Left forelimb (tissue), 1 donor: ENCODE measurements around the gene CCDC167.
"Not testable (repeated sequence)": the region's sequence is repeated elsewhere in the genome, so short reads cannot be mapped to it uniquely, and the experiment has no call there.

Experiments
- DNase-seq: peaks from one replicate; pipeline ENCODE4 v3.0.0-alpha.2; 2018; ENCODE audit warnings: low spot score

The CCDC167 gene

GRCh38 chr6:37473364-37474095 lies 26.2 kb downstream of the CCDC167 start:
- DNase-seq = peak; percentile 63

- DNase-seq = no peak
Observed at GRCh38 chr6:37467718-37468117, 32.0 kb downstream of the CCDC167 start.

GRCh38 chr6:37463110-37463509 lies 36.6 kb downstream of the CCDC167 start:
- no peak for DNase-seq

- DNase-seq = no peak
Observed at GRCh38 chr6:37460805-37461204, 38.9 kb downstream of the CCDC167 start.

GRCh38 chr6:37459981-37460800 lies 39.5 kb downstream of the CCDC167 start:
- no peak for DNase-seq

GRCh38 chr6:37456816-37457560 lies 42.7 kb downstream of the CCDC167 start:
- no peak for DNase-seq

- DNase-seq = no peak
Observed at GRCh38 chr6:37456126-37456525, 43.6 kb downstream of the CCDC167 start.

GRCh38 chr6:37454420-37455140 lies 45.1 kb downstream of the CCDC167 start:
- no peak for DNase-seq

GRCh38 chr6:37452522-37452921 lies 47.2 kb downstream of the CCDC167 start:
- DNase-seq = no peak

- no peak for DNase-seq
Observed at GRCh38 chr6:37451441-37452193, 48.1 kb downstream of the CCDC167 start.

- no peak for DNase-seq
Observed at GRCh38 chr6:37449984-37450383, 49.7 kb downstream of the CCDC167 start.

- not testable (repeated sequence) for DNase-seq
Observed at GRCh38 chr6:37443216-37443542, 56.5 kb downstream of the CCDC167 start.

GRCh38 chr6:37442416-37443215 lies 57.1 kb downstream of the CCDC167 start:
- DNase-seq = no peak

GRCh38 chr6:37441651-37442050 lies 58.0 kb downstream of the CCDC167 start:
- DNase-seq = no peak

GRCh38 chr6:37438930-37439329 lies 60.8 kb downstream of the CCDC167 start:
- no peak for DNase-seq

- DNase-seq = no peak
Observed at GRCh38 chr6:37435816-37436215, 63.9 kb downstream of the CCDC167 start.

- DNase-seq = no peak
Observed at GRCh38 chr6:37435373-37435772, 64.3 kb downstream of the CCDC167 start.

GRCh38 chr6:37433657-37434271 lies 65.9 kb downstream of the CCDC167 start:
- DNase-seq = no peak
